CD14-positive monocyte (primary cell): ENCODE measurements around the gene ADAMTSL1. TPM values are rescaled to one million over a fixed set of nuclear protein-coding genes. Genes with fewer than 3 reads are reported as not detected.

Source experiments
- DNase-seq, 3 donors: peaks; one replicate each; pipeline ENCODE4 v3.0.0-alpha.2; 2011 to 2022
- H2AFZ ChIP-seq: 2 replicates; pipeline ENCODE4 v1.6.0; 2012; ENCODE audit warnings: mild to moderate bottlenecking, low read depth, low read length, inconsistent platforms; ENCODE audit not compliant: insufficient read depth, poor library complexity, severe bottlenecking
- H3K27ac ChIP-seq, 2 donors: 1 replicate in 1 of 2; 2 replicates in 1 of 2; pipeline ENCODE4 v1.5.1; 2012 to 2013; ENCODE audit warnings: low read length in 2 of 2, control low read depth in 1 of 2, inconsistent platforms in 1 of 2, low read depth in 1 of 2, mild to moderate bottlenecking in 1 of 2
- H3K27me3 ChIP-seq, 2 donors: one replicate each; pipeline versions ENCODE4 v1.6.0 to v1.6.1; 2011 to 2013; ENCODE audit warnings: low read length in 2 of 2; ENCODE audit not compliant: control insufficient read depth in 2 of 2, insufficient read depth in 2 of 2
- H3K36me3 ChIP-seq, 2 donors: replicated peaks in 1 of 2; 1 replicate in 1 of 2; 2 replicates in 1 of 2; pipeline versions ENCODE4 v1.5.1 to v1.6.1; 2012 to 2013; ENCODE audit warnings: low read length in 2 of 2, control low read depth in 1 of 2, inconsistent platforms in 1 of 2, mild to moderate bottlenecking in 1 of 2; ENCODE audit not compliant: insufficient read depth in 2 of 2, control insufficient read depth in 1 of 2
- H3K4me1 ChIP-seq, 2 donors: 1 replicate in 1 of 2; 2 replicates in 1 of 2; pipeline versions ENCODE4 v1.5.1 to v1.6.1; 2012 to 2013; ENCODE audit warnings: low read length in 2 of 2, control low read depth in 1 of 2, inconsistent platforms in 1 of 2, mild to moderate bottlenecking in 1 of 2, moderate library complexity in 1 of 2; ENCODE audit not compliant: insufficient read depth in 2 of 2, control insufficient read depth in 1 of 2
- H3K4me2 ChIP-seq: replicated peaks from 2 replicates; pipeline ENCODE3; 2012; ENCODE audit warnings: low read length, moderate library complexity, mild to moderate bottlenecking; ENCODE audit not compliant: poor library complexity, severe bottlenecking; ENCODE audit errors: extremely low read depth
- H3K4me3 ChIP-seq, 3 experiments: fragments of 200-600 bp in 1 of 3; sonication (generic) in 1 of 3; replicated peaks in 1 of 3; 1 replicate in 2 of 3; 2 replicates in 1 of 3; pipeline ENCODE4 v1.5.1; 2011 to 2013; ENCODE audit warnings: low read length in 3 of 3, mild to moderate bottlenecking in 3 of 3, control low read depth in 2 of 3, low read depth in 2 of 3, inconsistent platforms in 1 of 3, moderate library complexity in 1 of 3
- H3K79me2 ChIP-seq: 2 replicates; pipeline ENCODE4 v1.6.0; 2012; ENCODE audit warnings: mild to moderate bottlenecking, control low read depth, inconsistent platforms, low read length, moderate library complexity; ENCODE audit not compliant: insufficient read depth
- H3K9ac ChIP-seq: 2 replicates; pipeline ENCODE4 v1.6.0; 2017; ENCODE audit warnings: low read length, mild to moderate bottlenecking; ENCODE audit not compliant: insufficient read depth, poor library complexity, severe bottlenecking
- H3K9me3 ChIP-seq, 2 donors: replicated peaks in 1 of 2; 1 replicate in 1 of 2; 2 replicates in 1 of 2; pipeline versions ENCODE4 v1.5.1 to v1.6.1; 2012 to 2013; ENCODE audit warnings: low read length in 2 of 2, control low read depth in 1 of 2; ENCODE audit not compliant: control insufficient read depth in 1 of 2, insufficient read depth in 1 of 2
- H4K20me1 ChIP-seq: 2 replicates; pipeline ENCODE4 v1.6.0; 2012; ENCODE audit warnings: mild to moderate bottlenecking, low read length, control low read depth, moderate library complexity; ENCODE audit not compliant: insufficient read depth
- H3K27ac Mint-ChIP-seq, 7 donors: one replicate each; pipeline ENCODE4 v1.8.0; 2020; ENCODE audit warnings: mild to moderate bottlenecking in 7 of 7, mixed read lengths in 7 of 7, moderate library complexity in 6 of 7, inconsistent platforms in 2 of 7
- H3K27me3 Mint-ChIP-seq, 3 donors: one replicate each; pipeline ENCODE4 v1.8.0; 2021 to 2022; ENCODE audit warnings: low read depth in 3 of 3, mild to moderate bottlenecking in 3 of 3, mixed read lengths in 3 of 3, moderate library complexity in 3 of 3, inconsistent platforms in 1 of 3
- H3K36me3 Mint-ChIP-seq, 2 donors: one replicate each; pipeline ENCODE4 v1.8.0; 2020; ENCODE audit warnings: mixed read lengths in 2 of 2, inconsistent platforms in 1 of 2, mild to moderate bottlenecking in 1 of 2
- H3K4me1 Mint-ChIP-seq: one replicate; pipeline ENCODE4 v1.8.0; 2020; ENCODE audit warnings: mild to moderate bottlenecking, mixed read lengths
- H3K4me3 Mint-ChIP-seq, 2 donors: one replicate each; pipeline ENCODE4 v1.8.0; 2020; ENCODE audit warnings: mild to moderate bottlenecking in 2 of 2, mixed read lengths in 2 of 2, moderate library complexity in 1 of 2
- H3K9me3 Mint-ChIP-seq, 7 donors: one replicate each; pipeline ENCODE4 v1.8.0; 2020 to 2022; ENCODE audit warnings: mixed read lengths in 7 of 7, mild to moderate bottlenecking in 6 of 7, moderate library complexity in 6 of 7, inconsistent platforms in 2 of 7
- WGBS: methylation state at CpG from one replicate; pipeline ENCODE4 v1.1.5; 2013; ENCODE audit warnings: missing lambda C conversion rate; ENCODE audit not compliant: insufficient coverage; 5-methylcytosine and 5-hydroxymethylcytosine counted together
- intact Hi-C, 2 donors: fragments of 100-400 bp; cut with micrococcal nuclease; formaldehyde crosslinking; loops; one replicate each; pipeline versions ENCODE4 v1.15.0 to v1.15.1; 2023
- polyA plus RNA-seq, 3 donors: library from polyadenylated mRNA; depleted of rRNA in 1 of 3; unstranded in 2 of 3; stranded (reverse) in 1 of 3; fragments of 300-500 nt in 2 of 3; fragments of >200 nt in 1 of 3; fragmentation: Illumina TruSeq in 2 of 3; gene quantifications; 1 replicate in 2 of 3; 2 replicates in 1 of 3; pipeline ENCODE4 v1.2.3, GENCODE V29; 2012 to 2021
- TF ChIP-seq, protein P1 (sequence below): fragments of 200-600 bp; IDR thresholded peaks from one replicate; pipeline ENCODE4 v1.8.0; 2022; ENCODE audit warnings: antibody characterized with exemption, mild to moderate bottlenecking

Gene ADAMTSL1
- polyA plus RNA-seq, 3 donors: not detected

DNA sequence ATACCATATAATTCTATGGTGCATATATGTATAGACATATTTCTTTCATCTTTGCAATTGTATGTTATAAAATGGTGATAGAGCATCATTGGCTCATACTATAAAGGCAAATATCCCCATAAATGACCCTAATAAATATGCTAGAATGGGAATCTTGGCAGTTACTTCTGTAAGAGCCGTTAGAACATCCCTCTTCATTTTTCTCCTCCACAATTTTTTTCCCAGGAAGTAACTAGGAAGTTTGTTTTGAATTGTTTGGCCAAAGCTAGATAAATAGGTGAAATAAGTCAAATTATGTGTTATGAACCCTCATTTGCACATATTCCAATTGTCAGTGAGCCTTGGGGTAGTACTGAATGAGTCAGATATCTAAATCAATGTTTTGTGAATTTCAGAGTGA lies 209.9 kb downstream of the ADAMTSL1 start:
- H3K9me3 ChIP-seq: no peaks in the 10 kb centered on the region
- no peak overlapping the region for H3K4me3 Mint-ChIP-seq
- TF ChIP-seq, protein P1, sequence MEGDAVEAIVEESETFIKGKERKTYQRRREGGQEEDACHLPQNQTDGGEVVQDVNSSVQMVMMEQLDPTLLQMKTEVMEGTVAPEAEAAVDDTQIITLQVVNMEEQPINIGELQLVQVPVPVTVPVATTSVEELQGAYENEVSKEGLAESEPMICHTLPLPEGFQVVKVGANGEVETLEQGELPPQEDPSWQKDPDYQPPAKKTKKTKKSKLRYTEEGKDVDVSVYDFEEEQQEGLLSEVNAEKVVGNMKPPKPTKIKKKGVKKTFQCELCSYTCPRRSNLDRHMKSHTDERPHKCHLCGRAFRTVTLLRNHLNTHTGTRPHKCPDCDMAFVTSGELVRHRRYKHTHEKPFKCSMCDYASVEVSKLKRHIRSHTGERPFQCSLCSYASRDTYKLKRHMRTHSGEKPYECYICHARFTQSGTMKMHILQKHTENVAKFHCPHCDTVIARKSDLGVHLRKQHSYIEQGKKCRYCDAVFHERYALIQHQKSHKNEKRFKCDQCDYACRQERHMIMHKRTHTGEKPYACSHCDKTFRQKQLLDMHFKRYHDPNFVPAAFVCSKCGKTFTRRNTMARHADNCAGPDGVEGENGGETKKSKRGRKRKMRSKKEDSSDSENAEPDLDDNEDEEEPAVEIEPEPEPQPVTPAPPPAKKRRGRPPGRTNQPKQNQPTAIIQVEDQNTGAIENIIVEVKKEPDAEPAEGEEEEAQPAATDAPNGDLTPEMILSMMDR: no peak
- no peaks in the 10 kb centered on the region for H3K4me1 ChIP-seq
- no peak overlapping the region for H3K27ac Mint-ChIP-seq
- DNase-seq: no peak
- no peaks in the 10 kb centered on the region for H3K36me3 ChIP-seq
- H2AFZ ChIP-seq: no peak overlapping the region
- intact Hi-C loops: no loop called here
- H3K27me3 ChIP-seq: no peaks in the 10 kb centered on the region
- no peak overlapping the region for H3K9ac ChIP-seq
- H3K79me2 ChIP-seq: no peaks in the 10 kb centered on the region
- H4K20me1 ChIP-seq: no peaks in the 10 kb centered on the region
- no CpG with 5 or more reads among the region's 1 CpG for WGBS
- no peak overlapping the region for H3K27ac ChIP-seq
- no peak overlapping the region for H3K4me3 ChIP-seq
- H3K27me3 Mint-ChIP-seq: peaks cover 0 to 3% (median 1%) of the 10 kb centered on the region in 3 donors
- no peaks in the 10 kb centered on the region for H3K4me1 Mint-ChIP-seq
- peaks cover 0 to 2% (median 0%) of the 10 kb centered on the region in 7 donors for H3K9me3 Mint-ChIP-seq
- no peaks in the 10 kb centered on the region for H3K36me3 Mint-ChIP-seq
- H3K4me2 ChIP-seq: no peak overlapping the region

DNA sequence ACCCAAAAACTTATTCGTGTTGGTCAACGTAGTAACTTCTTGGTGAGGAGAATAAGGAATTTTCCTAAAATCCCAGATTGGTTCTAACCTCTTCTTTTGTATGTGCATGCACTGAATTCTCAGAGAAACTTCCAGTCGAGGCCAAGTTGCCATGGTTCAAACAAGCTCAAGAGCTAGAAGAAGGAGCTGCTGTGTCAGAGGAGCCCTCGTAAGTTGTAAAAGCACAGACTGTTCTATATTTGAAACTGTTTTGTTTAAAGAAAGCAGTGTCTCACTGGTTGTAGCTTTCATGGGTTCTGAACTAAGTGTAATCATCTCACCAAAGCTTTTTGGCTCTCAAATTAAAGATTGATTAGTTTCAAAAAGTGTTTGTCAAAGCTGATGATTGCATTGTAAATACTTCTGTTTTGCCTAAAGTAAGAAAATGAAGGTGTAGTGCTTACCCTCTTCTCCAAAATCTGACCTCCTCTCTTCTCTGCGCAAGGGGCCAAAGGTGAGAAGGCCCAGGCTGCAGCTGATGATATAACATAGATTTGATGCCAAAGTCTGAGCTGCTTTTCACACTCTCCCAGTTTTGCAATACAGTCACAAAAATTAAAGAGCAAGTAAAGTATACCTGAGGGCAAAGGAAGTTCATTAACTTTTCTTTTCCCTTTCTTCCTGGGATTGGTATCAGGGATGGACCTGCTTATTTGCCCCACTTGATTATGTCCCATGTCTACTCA lies 210.8 kb downstream of the ADAMTSL1 start:
- intact Hi-C loops: no loop called here
- Mint-ChIP-seq H3K36me3 (no peaks in the 10 kb centered on the region), H3K27ac (no peak overlapping the region), H3K4me3 (no peak overlapping the region), H3K27me3 (peaks cover 0 to 3% (median 1%) of the 10 kb centered on the region in 3 donors), H3K4me1 (no peaks in the 10 kb centered on the region), H3K9me3 (peaks cover 0 to 2% (median 0%) of the 10 kb centered on the region in 7 donors)
- Histone ChIP-seq H3K79me2 (no peaks in the 10 kb centered on the region), H3K4me2 (no peak overlapping the region), H4K20me1 (no peaks in the 10 kb centered on the region), H3K4me1 (no peaks in the 10 kb centered on the region), H3K27me3 (no peaks in the 10 kb centered on the region), H3K4me3 (no peak overlapping the region), H3K36me3 (no peaks in the 10 kb centered on the region), H3K27ac (no peak overlapping the region), H2AFZ (no peak overlapping the region), H3K9ac (no peak overlapping the region), H3K9me3 (no peaks in the 10 kb centered on the region)
- WGBS: 94% methylated on average over 2 of the region's 5 CpGs
- no peak for DNase-seq
- TF ChIP-seq, protein P1: no peak
